Right lobe of liver (tissue), 6 donors: ENCODE measurements around the gene BPIFB3. TPM values are rescaled to one million over a fixed set of nuclear protein-coding genes. Genes with fewer than 3 reads are reported as not detected.
"Not testable (repeated sequence)": the region's sequence is repeated elsewhere in the genome, so short reads cannot be mapped to it uniquely, and the experiment has no call there.

Experiments used
- ATAC-seq, 4 donors: fragments of 200-7000 bp; cut with Tn5 transposase; one replicate each; pipeline ENCODE4 v1.9.1; 2020; ENCODE audit warnings: mild to moderate bottlenecking in 4 of 4, moderate library complexity in 4 of 4
- DNase-seq, 3 donors: peaks; one replicate each; pipeline ENCODE4 v3.0.0-alpha.2; 2020
- H3K27ac ChIP-seq, 3 donors: fragments of 200-600 bp; one replicate each; pipeline ENCODE4 v1.8.0; 2022
- H3K27me3 ChIP-seq, 2 donors: fragments of 200-600 bp; one replicate each; pipeline ENCODE4 v1.8.0; 2022
- H3K36me3 ChIP-seq, 4 donors: fragments of 200-600 bp; sonication (generic) in 1 of 4; one replicate each; pipeline versions ENCODE4 v1.5.1 to v1.8.0; 2017 to 2022; ENCODE audit warnings: control low read depth in 1 of 4
- H3K4me1 ChIP-seq, 4 donors: fragments of 200-600 bp; sonication (generic) in 1 of 4; one replicate each; pipeline versions ENCODE4 v1.5.1 to v1.8.0; 2017 to 2022; ENCODE audit warnings: control low read depth in 1 of 4
- H3K4me3 ChIP-seq, 3 donors: fragments of 200-600 bp; one replicate each; pipeline ENCODE4 v1.8.0; 2022
- H3K9me3 ChIP-seq, 4 donors: fragments of 200-600 bp; sonication (generic) in 1 of 4; one replicate each; pipeline versions ENCODE4 v1.5.1 to v1.8.0; 2017 to 2022; ENCODE audit warnings: control low read depth in 1 of 4
- POLR2A ChIP-seq: fragments of 450-650 bp; IDR thresholded peaks from one replicate; pipeline ENCODE4 v1.6.1; 2017; ENCODE audit warnings: antibody characterized with exemption, mild to moderate bottlenecking
- WGBS: methylation state at CpG from one replicate; pipeline ENCODE4 v1.1.6; 2018; ENCODE audit warnings: low coverage, low lambda C conversion rate; ENCODE audit not compliant: insufficient coverage; ENCODE audit errors: missing lambda C conversion rate; 5-methylcytosine and 5-hydroxymethylcytosine counted together
- intact Hi-C, 2 donors: fragments of 100-400 bp; cut with DNase I; formaldehyde crosslinking; loops; one replicate each; pipeline versions ENCODE4 v1.11.2 to v1.14.1; 2022
- total RNA-seq, 6 experiments: library from RNA; depleted of rRNA in 2 of 6; stranded (reverse); fragments of >200 nt in 2 of 6; fragmentation: NEBNext Ultra II Directional in 3 of 6; extraction: Animal tissue kit (Norgen Biotek cat#: 25700) in 3 of 6; gene quantifications; one replicate each; pipeline versions ENCODE4 v1.1.0 to v1.2.4, GENCODE V29; 2016 to 2023
- TF ChIP-seq, protein P1 (sequence below), 4 donors: fragments of 200-600 bp in 3 of 4; fragments of 450-650 bp in 1 of 4; IDR thresholded peaks; one replicate each; pipeline versions ENCODE4 v1.5.1 to v1.8.0; 2016 to 2022; ENCODE audit warnings: antibody characterized with exemption in 4 of 4, mild to moderate bottlenecking in 2 of 4
- donor health status: DM: no; HTN: yes; CAD: no.
- donor health status: DM: no; HTN: no; CAD: no.
- donor health status: DM: no; HTN: no; CAD: no.
- donor health status: DM: no; HTN: yes; CAD: no.
- donor health status: DM: no; HTN: yes; CAD: no.

Gene BPIFB3
- total RNA-seq, 6 experiments from 2014 or later: not detected

DNA sequence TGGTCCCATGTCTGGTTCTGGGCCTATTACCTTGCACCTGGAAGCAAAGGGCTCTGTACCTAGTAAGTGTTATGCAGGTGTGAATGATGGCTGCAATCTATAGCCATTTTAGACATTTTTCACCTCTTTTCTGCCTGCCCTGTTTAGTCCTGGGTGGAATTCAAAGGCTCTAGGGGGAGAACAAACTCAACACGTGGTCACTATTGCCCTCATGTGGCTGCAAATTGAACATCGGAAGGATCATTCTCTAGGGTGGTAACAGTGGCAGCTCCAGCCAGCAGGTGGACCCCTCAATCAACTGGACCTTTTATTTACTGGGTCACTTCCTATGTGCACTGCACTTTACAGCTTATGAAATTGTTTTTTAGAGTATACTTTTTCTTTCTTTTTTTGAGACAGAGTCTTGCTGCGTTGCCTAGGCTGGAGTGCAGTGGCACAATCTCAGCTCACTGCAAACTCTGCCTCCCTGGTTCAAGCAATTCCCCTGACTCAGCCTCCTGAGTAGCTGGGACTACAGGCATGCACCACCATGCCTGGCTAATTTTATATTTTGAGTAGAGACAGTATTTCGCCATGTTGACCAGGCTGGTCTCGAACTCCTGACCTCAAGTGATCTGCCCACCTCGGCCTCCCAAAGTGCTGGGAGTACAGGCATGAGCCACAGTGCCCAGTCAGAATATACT is 42.3 kb downstream of the BPIFB3 start:
- H3K36me3 ChIP-seq, H3K27ac ChIP-seq, H3K4me3 ChIP-seq, H3K9me3 ChIP-seq, H3K4me1 ChIP-seq, H3K27me3 ChIP-seq: not testable (repeated sequence)
- ATAC-seq (peak; percentile 93 to 99 (median 98)), DNase-seq (peak in 2 of 3 donors; percentile 42 to 59)
- intact Hi-C loops: loop anchor here (2.0 to 10.0 kb wide), 4 partner anchors 109 to 194 kb away; no protein-coding TSS in a partner anchor
- TF ChIP-seq, protein P1, sequence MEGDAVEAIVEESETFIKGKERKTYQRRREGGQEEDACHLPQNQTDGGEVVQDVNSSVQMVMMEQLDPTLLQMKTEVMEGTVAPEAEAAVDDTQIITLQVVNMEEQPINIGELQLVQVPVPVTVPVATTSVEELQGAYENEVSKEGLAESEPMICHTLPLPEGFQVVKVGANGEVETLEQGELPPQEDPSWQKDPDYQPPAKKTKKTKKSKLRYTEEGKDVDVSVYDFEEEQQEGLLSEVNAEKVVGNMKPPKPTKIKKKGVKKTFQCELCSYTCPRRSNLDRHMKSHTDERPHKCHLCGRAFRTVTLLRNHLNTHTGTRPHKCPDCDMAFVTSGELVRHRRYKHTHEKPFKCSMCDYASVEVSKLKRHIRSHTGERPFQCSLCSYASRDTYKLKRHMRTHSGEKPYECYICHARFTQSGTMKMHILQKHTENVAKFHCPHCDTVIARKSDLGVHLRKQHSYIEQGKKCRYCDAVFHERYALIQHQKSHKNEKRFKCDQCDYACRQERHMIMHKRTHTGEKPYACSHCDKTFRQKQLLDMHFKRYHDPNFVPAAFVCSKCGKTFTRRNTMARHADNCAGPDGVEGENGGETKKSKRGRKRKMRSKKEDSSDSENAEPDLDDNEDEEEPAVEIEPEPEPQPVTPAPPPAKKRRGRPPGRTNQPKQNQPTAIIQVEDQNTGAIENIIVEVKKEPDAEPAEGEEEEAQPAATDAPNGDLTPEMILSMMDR (IDR thresholded peaks at IDR 0.05): peak; percentile 76 to 98 (median 94)
- 33% methylated on average over 6 of the region's 6 CpGs for WGBS

DNA sequence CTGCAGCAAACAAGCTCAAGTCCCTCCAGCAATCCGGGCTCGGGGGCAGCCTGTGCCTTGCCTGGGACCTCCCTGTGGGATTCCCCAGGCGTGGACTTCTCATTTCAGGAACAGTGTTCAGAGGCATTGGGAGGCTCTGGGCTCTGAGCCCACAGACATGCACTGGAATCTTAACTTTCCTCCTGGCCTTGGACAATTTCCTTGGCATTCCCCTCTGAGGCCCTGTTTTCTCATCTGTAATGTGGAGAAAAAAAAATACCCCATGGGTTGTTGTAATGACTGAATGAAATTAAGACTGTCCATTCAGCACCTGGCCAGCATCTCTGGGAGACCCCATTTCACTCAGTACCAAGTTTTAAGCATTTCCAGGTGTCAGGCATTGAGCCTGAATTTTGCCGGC is 43.3 kb downstream of the BPIFB3 start:
- Histone ChIP-seq H3K27me3 (no peaks in the 10 kb centered on the region), H3K4me3 (no peak overlapping the region), H3K4me1 (no peaks in the 10 kb centered on the region), H3K36me3 (no peaks in the 10 kb centered on the region), H3K27ac (no peak overlapping the region), H3K9me3 (no peaks in the 10 kb centered on the region)
- DNase-seq: no peak
- WGBS: 73% methylated on average over 4 of the region's 4 CpGs
- ATAC-seq: no peak
- TF ChIP-seq, protein P1 (IDR thresholded peaks at IDR 0.05): no peak
- intact Hi-C loops: loop anchor here (5.0 to 10.0 kb wide), 3 partner anchors 108 to 195 kb away; no protein-coding TSS in a partner anchor

DNA sequence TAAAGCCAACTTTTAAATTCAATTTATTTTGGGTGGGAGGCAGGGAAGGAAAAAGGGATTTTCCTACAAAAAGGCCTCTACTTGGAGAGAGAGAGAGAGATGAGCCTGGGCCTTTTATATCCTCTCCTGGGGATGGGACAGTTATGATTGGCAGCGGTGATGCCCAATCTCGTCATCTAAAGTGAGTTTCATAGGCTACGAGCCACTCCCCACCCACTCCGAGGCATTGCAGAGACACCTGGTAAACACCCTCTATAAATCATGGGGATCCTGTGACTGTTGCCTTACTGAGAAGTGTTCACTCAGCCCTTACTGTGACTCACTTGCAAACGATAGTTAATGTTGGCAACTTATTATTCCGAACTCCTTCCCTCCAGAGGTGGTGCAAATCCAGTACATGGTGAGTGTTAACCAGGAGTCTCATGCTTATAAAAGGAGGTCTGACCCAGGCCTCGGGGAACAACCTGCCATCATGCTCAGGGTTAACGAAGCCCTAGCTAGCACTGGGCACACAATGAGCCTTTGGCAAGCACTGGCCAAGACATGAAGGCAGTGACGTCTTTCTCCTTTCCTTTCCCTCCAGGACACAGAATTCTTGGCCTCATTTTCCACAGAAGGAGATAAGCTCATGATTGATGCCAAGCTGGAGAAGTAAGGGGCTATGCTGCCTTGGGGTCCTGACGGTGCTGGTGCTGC is 46.3 kb downstream of the BPIFB3 start:
- 62% methylated on average over 9 of the region's 10 CpGs for WGBS
- Histone ChIP-seq H3K4me3 (no peak overlapping the region), H3K27me3 (no peaks in the 10 kb centered on the region), H3K9me3 (no peaks in the 10 kb centered on the region), H3K27ac (no peak overlapping the region), H3K36me3 (no peaks in the 10 kb centered on the region), H3K4me1 (peaks cover 0 to under 1% (median 0%) of the 10 kb centered on the region in 4 donors)
- no peak for ATAC-seq
- intact Hi-C loops: loop anchor here (5.0 to 10.0 kb wide), 4 partner anchors 105 to 198 kb away; partner anchors contain the start of gene BPIFB1 (in 1 of the 2)
- DNase-seq: no peak
- TF ChIP-seq, protein P1 (IDR thresholded peaks at IDR 0.05): no peak
- TF ChIP-seq POLR2A: no peak

DNA sequence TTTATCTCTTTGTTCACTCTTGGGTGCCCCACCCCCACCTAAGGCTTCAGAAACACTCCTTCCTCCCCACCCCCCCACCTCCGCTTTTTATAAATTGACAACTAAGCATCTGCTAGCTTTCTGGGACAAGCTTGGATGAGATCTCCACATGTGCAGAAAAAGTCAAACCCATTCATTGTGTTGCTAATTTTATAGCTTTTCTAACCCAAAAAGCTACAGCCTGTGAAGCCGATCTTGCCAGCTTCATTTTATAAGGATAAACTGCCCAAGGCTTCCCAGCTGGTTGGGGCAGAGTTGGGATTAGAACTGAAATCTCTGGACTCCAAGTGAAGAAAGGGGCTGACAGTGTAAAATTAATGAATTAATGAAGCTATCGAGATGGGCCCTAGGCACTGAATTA is 49.9 kb downstream of the BPIFB3 start:
- Histone ChIP-seq H3K9me3 (no peaks in the 10 kb centered on the region), H3K4me3 (no peak overlapping the region), H3K4me1 (peaks cover 0 to 15% (median 0%) of the 10 kb centered on the region in 4 donors), H3K27ac (no peak overlapping the region), H3K36me3 (no peaks in the 10 kb centered on the region), H3K27me3 (no peaks in the 10 kb centered on the region)
- 84% methylated on average over 3 of the region's 3 CpGs for WGBS
- intact Hi-C loops: loop anchor here in 1 of 2 donors (10.0 kb wide), 1 partner anchor 181 kb away; the partner anchor contains the start of gene BPIFB1
- no peak for ATAC-seq
- no peak for TF ChIP-seq POLR2A
- TF ChIP-seq, protein P1 (IDR thresholded peaks at IDR 0.05): no peak
- no peak for DNase-seq
